HCT116 (cell line): ENCODE data around the gene ZNF488. TPM values are rescaled to one million over a fixed set of nuclear protein-coding genes. Genes with fewer than 3 reads are reported as not detected.

Experiments used
- ATAC-seq: fragments of 200-7000 bp; cut with Tn5 transposase; 2 replicates; pipeline ENCODE4 v1.9.1; 2020; ENCODE audit warnings: mild to moderate bottlenecking, moderate library complexity
- BruUV-seq: library from RNA; stranded (reverse); fragments of 400-500 nt; replicated peaks from 2 replicates; lab custom pipeline; 2021; lab: Mats Ljungman, UMichigan
- CTCF ChIA-PET: fragments of 300-600 bp; sonication (Branson Sonifier 250); formaldehyde crosslinking; loops from one replicate; lab custom pipeline; 2021; ENCODE audit warnings: antibody characterized with exemption; lab: Charles Lee
- POLR2A ChIA-PET: fragments of 300-600, 350-600 bp; sonication (Branson Sonifier 250); formaldehyde crosslinking; loops from one replicate; lab custom pipeline; 2021; ENCODE audit warnings: antibody characterized with exemption; lab: Charles Lee
- RAD21 ChIA-PET, 2 experiments: fragments of 300-600 bp; sonication (Branson Sonifier 250); formaldehyde crosslinking; loops; one replicate each; lab custom pipeline; 2023; ENCODE audit warnings: low total read pairs in 2 of 2; ENCODE audit not compliant: uncharacterized antibody in 2 of 2, unreplicated experiment in 2 of 2, low non-redundant PET in 1 of 2; lab: Charles Lee
- DNase-seq: peaks from one replicate; pipeline ENCODE4 v3.0.0-alpha.2; 2010; ENCODE audit warnings: low read depth, low spot score
- H2AFZ ChIP-seq: fragments of 200-600 bp; shearing (Covaris generic), sonication (generic); 2 replicates; pipeline ENCODE4 v1.6.1; 2017; ENCODE audit warnings: low read depth, mixed run types, mixed read lengths, antibody characterized with exemption, low read length; ENCODE audit not compliant: poor library complexity, severe bottlenecking
- H3K27ac ChIP-seq: 2 replicates; pipeline ENCODE4 v1.5.1; 2012; ENCODE audit warnings: low read depth, low read length
- H3K27me3 ChIP-seq: fragments of 200-600 bp; sonication (generic); 2 replicates; pipeline ENCODE4 v1.6.1; 2016; ENCODE audit warnings: mixed run types, low read length, mixed read lengths; ENCODE audit not compliant: insufficient read depth
- H3K36me3 ChIP-seq, 2 experiments: fragments of 200-500 bp in 1 of 2; fragments of 200-600 bp in 1 of 2; sonication (Bioruptor generic) in 1 of 2; sonication (generic) in 1 of 2; 2 replicates each; pipeline versions ENCODE4 v1.5.1 to v1.6.1; 2014 to 2016; ENCODE audit warnings: low read length in 2 of 2, inconsistent platforms in 1 of 2, mixed read lengths in 1 of 2, mixed run types in 1 of 2; ENCODE audit not compliant: insufficient read depth in 2 of 2, control insufficient read depth in 1 of 2
- H3K4me1 ChIP-seq, 2 experiments: fragments of 200-600 bp in 1 of 2; sonication (generic) in 1 of 2; 2 replicates each; pipeline versions ENCODE4 v1.5.1 to v1.6.1; 2012 to 2017; ENCODE audit warnings: low read length in 2 of 2, inconsistent platforms in 1 of 2, mild to moderate bottlenecking in 1 of 2, mixed read lengths in 1 of 2, mixed run types in 1 of 2, moderate library complexity in 1 of 2; ENCODE audit not compliant: insufficient read depth in 2 of 2, control insufficient read depth in 1 of 2
- H3K4me2 ChIP-seq: fragments of 200-600 bp; sonication (generic); 2 replicates; pipeline ENCODE4 v1.6.1; 2017; ENCODE audit warnings: mixed run types, low read length, mixed read lengths
- H3K4me3 ChIP-seq, 2 experiments: fragments of 200-600 bp in 1 of 2; sonication (generic) in 1 of 2; replicated peaks in 1 of 2; 2 replicates each; pipeline ENCODE4 v1.5.1; 2011 to 2016; ENCODE audit warnings: low read length in 2 of 2, control low read depth in 1 of 2, low read depth in 1 of 2, mild to moderate bottlenecking in 1 of 2, mixed read lengths in 1 of 2, mixed run types in 1 of 2
- H3K79me2 ChIP-seq: fragments of 200-600 bp; sonication (generic); 2 replicates; pipeline ENCODE4 v1.6.1; 2017; ENCODE audit warnings: mild to moderate bottlenecking, mixed run types, low read length, moderate library complexity, mixed read lengths; ENCODE audit not compliant: insufficient read depth
- H3K9ac ChIP-seq: fragments of 200-600 bp; sonication (generic); 2 replicates; pipeline ENCODE4 v1.6.1; 2016; ENCODE audit warnings: low read length, mixed read lengths
- H3K9me2 ChIP-seq: fragments of 200-600 bp; sonication (generic), shearing (Covaris generic); 2 replicates; pipeline ENCODE4 v1.6.1; 2017; ENCODE audit warnings: mixed run types, mild to moderate bottlenecking, moderate library complexity; ENCODE audit not compliant: insufficient read depth
- H3K9me3 ChIP-seq, 2 experiments: fragments of 200-500 bp in 1 of 2; fragments of 200-600 bp in 1 of 2; sonication (Bioruptor generic) in 1 of 2; sonication (generic) in 1 of 2; 2 replicates each; pipeline ENCODE4 v1.6.1; 2014 to 2017; ENCODE audit warnings: low read length in 2 of 2, mixed read lengths in 2 of 2, inconsistent platforms in 1 of 2, low read depth in 1 of 2, mild to moderate bottlenecking in 1 of 2, mixed run types in 1 of 2, moderate library complexity in 1 of 2; ENCODE audit not compliant: control insufficient read depth in 1 of 2, insufficient read depth in 1 of 2
- H4K20me1 ChIP-seq: fragments of 200-600 bp; sonication (generic), shearing (Covaris generic); 2 replicates; pipeline ENCODE4 v1.6.1; 2017; ENCODE audit warnings: mixed run types, mild to moderate bottlenecking, moderate library complexity; ENCODE audit not compliant: insufficient read depth
- CBX3 ChIP-seq: IDR thresholded peaks from 2 replicates; pipeline ENCODE4 v1.6.1; 2012; ENCODE audit warnings: low read depth
- ELF1 ChIP-seq: IDR thresholded peaks from 2 replicates; pipeline ENCODE4 v1.6.1; 2012; ENCODE audit warnings: low read depth, borderline replicate concordance
- EZH2phosphoT487 ChIP-seq: fragments of 200-600 bp; IDR thresholded peaks from 2 replicates; pipeline ENCODE4 v1.6.1; 2018; ENCODE audit warnings: antibody characterized with exemption, borderline replicate concordance
- FOSL1 ChIP-seq: IDR thresholded peaks from 2 replicates; pipeline ENCODE4 v1.6.1; 2012; ENCODE audit warnings: low read depth
- MAX ChIP-seq: IDR thresholded peaks from 2 replicates; pipeline ENCODE4 v1.6.1; 2012
- RAD21 ChIP-seq: IDR thresholded peaks from 2 replicates; pipeline ENCODE4 v1.6.1; 2012; ENCODE audit warnings: low read depth, mild to moderate bottlenecking
- SIN3A ChIP-seq: IDR thresholded peaks from 2 replicates; pipeline ENCODE4 v1.6.1; 2012; ENCODE audit warnings: low read depth
- SRF ChIP-seq: IDR thresholded peaks from 2 replicates; pipeline ENCODE4 v1.6.1; 2012; ENCODE audit warnings: low read depth
- TCF7L2 ChIP-seq: IDR thresholded peaks from 2 replicates; pipeline ENCODE4 v1.7.0; 2011; ENCODE audit warnings: borderline replicate concordance, inconsistent platforms; ENCODE audit not compliant: insufficient read depth, insufficient read length; ENCODE audit errors: extremely low read depth
- YY1 ChIP-seq: IDR thresholded peaks from 2 replicates; pipeline ENCODE4 v1.6.1; 2011; ENCODE audit warnings: low read length, low read depth, moderate library complexity, mild to moderate bottlenecking; ENCODE audit not compliant: insufficient replicate concordance; ENCODE audit errors: extremely low read depth
- ZFX ChIP-seq: fragments of 450-650 bp; IDR thresholded peaks from 2 replicates; pipeline ENCODE4 v1.6.1; 2017
- intact Hi-C: fragments of 100-400 bp; cut with micrococcal nuclease; formaldehyde crosslinking; loops from 2 replicates; pipeline ENCODE4 v1.10.0; 2022
- total RNA-seq: library from RNA; stranded (reverse); gene quantifications from one replicate; pipeline ENCODE4 v1.2.1, GENCODE V29; 2021; ENCODE audit not compliant: unreplicated experiment

The ZNF488 gene
- total RNA-seq, 1 experiment from 2014 or later, result 3.9 TPM

GRCh38 chr10:47335906-47336305 is 48.2 kb downstream of the ZNF488 start:
- DNase-seq (no peak), ATAC-seq (no peak)
- POLR2A ChIA-PET, result no interaction called here
- Histone ChIP-seq H3K79me2 (no peaks in the 10 kb centered on the region), H3K4me1 (peaks cover 0 to 7% of the 10 kb centered on the region in 2 experiments; a peak in 1 of 4 replicates), H4K20me1 (no peaks in the 10 kb centered on the region), H3K27ac (no peak overlapping the region), H3K4me3 (no peak overlapping the region), H3K36me3 (no peaks in the 10 kb centered on the region), H3K4me2 (no peak overlapping the region), H3K9me2 (no peaks in the 10 kb centered on the region), H3K9me3 (no peaks in the 10 kb centered on the region), H2AFZ (no peak overlapping the region), H3K27me3 (0 out of 2 replicates have a peak, but pooled peaks cover 9% of the 10 kb centered on the region), H3K9ac (no peak overlapping the region)
- CTCF ChIA-PET, result no interaction called here
- intact Hi-C loops, result no loop called here
- RAD21 ChIA-PET, result no interaction called here
- no TSS peak for BruUV-seq
- TF ChIP-seq YY1 (no peak), CBX3 (no peak), SIN3A (no peak), MAX (no peak), ELF1 (no peak), SRF (no peak), RAD21 (no peak), ZFX (no peak), FOSL1 (no peak), TCF7L2 (no peak)

GRCh38 chr10:47334466-47335295 is 49.4 kb downstream of the ZNF488 start:
- H3K4me2 ChIP-seq, result no peak overlapping the region
- intact Hi-C loops, result no loop called here
- RAD21 ChIA-PET, result no interaction called here
- H3K27ac ChIP-seq, result no peak overlapping the region
- no peak for TF ChIP-seq EZH2phosphoT487
- no peaks in the 10 kb centered on the region for H3K36me3 ChIP-seq
- no peaks in the 10 kb centered on the region for H3K9me2 ChIP-seq
- H2AFZ ChIP-seq, result no peak overlapping the region
- CTCF ChIA-PET, result no interaction called here
- H3K79me2 ChIP-seq, result no peaks in the 10 kb centered on the region
- 0 out of 2 replicates have a peak, but pooled peaks cover 9% of the 10 kb centered on the region for H3K27me3 ChIP-seq
- H3K9ac ChIP-seq, result no peak overlapping the region
- H3K4me1 ChIP-seq, result peaks cover 0 to 11% of the 10 kb centered on the region in 2 experiments; a peak in 1 of 4 replicates
- no peak overlapping the region for H3K4me3 ChIP-seq
- ATAC-seq (no peak), DNase-seq (no peak)
- no peaks in the 10 kb centered on the region for H4K20me1 ChIP-seq
- no peaks in the 10 kb centered on the region for H3K9me3 ChIP-seq
- BruUV-seq, result no TSS peak
- POLR2A ChIA-PET, result no interaction called here
